Activated T-cell treated with anti-CD3 and anti-CD28 coated beads, Interleukin-2, amount 50 U/mL, for 1 hour (primary cell): ENCODE data around the gene FAP.

Experiments
- DNase-seq: peaks from one replicate; pipeline ENCODE4 v3.0.0-alpha.2; 2020

The FAP gene

GRCh38 chr2:162243294-162243693, at the start of gene FAP:
TSS of gene FAP (minus strand) at chr2:162243445. CDS start at chr2:162243327, 118 bp downstream.
- no peak for DNase-seq

- DNase-seq, result no peak
Measured at GRCh38 chr2:162291748-162292147, 48.5 kb upstream of the FAP start.

- DNase-seq, result no peak
Measured at GRCh38 chr2:162282765-162283425, 39.6 kb upstream of the FAP start.

GRCh38 chr2:162280654-162281053, 37.4 kb upstream of the FAP start:
- DNase-seq, result no peak

GRCh38 chr2:162277381-162277780, 34.1 kb upstream of the FAP start:
- DNase-seq, result no peak

- DNase-seq, result no peak
Measured at GRCh38 chr2:162267996-162268395, 24.8 kb upstream of the FAP start.

GRCh38 chr2:162267496-162267895, 24.3 kb upstream of the FAP start:
- no peak for DNase-seq

GRCh38 chr2:162266460-162266760, 23.2 kb upstream of the FAP start:
- no peak for DNase-seq

GRCh38 chr2:162265666-162266459, 22.6 kb upstream of the FAP start:
- DNase-seq, result no peak

GRCh38 chr2:162261032-162261945, 18.0 kb upstream of the FAP start:
- DNase-seq, result no peak

- DNase-seq, result no peak
Measured at GRCh38 chr2:162258686-162259085, 15.4 kb upstream of the FAP start.

GRCh38 chr2:162258169-162258568, 14.9 kb upstream of the FAP start:
- no peak for DNase-seq

GRCh38 chr2:162257425-162257824, 14.2 kb upstream of the FAP start:
- DNase-seq, result no peak

GRCh38 chr2:162256591-162256991, 13.3 kb upstream of the FAP start:
- no peak for DNase-seq

- no peak for DNase-seq
Measured at GRCh38 chr2:162254236-162254871, 11.1 kb upstream of the FAP start.

- DNase-seq, result no peak
Measured at GRCh38 chr2:162253435-162253834, 10.2 kb upstream of the FAP start.

- no peak for DNase-seq
Measured at GRCh38 chr2:162252153-162252552, 8.9 kb upstream of the FAP start.

GRCh38 chr2:162245781-162246180, 2.5 kb upstream of the FAP start:
- no peak for DNase-seq

GRCh38 chr2:162245061-162245460, 1.8 kb upstream of the FAP start:
- DNase-seq, result no peak

- no peak for DNase-seq
Measured at GRCh38 chr2:162244541-162245031, 1.3 kb upstream of the FAP start.

GRCh38 chr2:162243715-162244114, 470 bp upstream of the FAP start:
- DNase-seq, result no peak

- no peak for DNase-seq
Measured at GRCh38 chr2:162242586-162243280, 512 bp downstream of the FAP start.
